COR-L47 (cell line): ENCODE results near the gene CAMK2B.

Source experiments
- DNase-seq: peaks from one replicate; lab custom pipeline; 2025; lab: John Stamatoyannopoulos, UW

Gene CAMK2B

GRCh38 chr7:44308596-44309270 lies 16.7 kb downstream of the CAMK2B start:
- no peak for DNase-seq

DNA sequence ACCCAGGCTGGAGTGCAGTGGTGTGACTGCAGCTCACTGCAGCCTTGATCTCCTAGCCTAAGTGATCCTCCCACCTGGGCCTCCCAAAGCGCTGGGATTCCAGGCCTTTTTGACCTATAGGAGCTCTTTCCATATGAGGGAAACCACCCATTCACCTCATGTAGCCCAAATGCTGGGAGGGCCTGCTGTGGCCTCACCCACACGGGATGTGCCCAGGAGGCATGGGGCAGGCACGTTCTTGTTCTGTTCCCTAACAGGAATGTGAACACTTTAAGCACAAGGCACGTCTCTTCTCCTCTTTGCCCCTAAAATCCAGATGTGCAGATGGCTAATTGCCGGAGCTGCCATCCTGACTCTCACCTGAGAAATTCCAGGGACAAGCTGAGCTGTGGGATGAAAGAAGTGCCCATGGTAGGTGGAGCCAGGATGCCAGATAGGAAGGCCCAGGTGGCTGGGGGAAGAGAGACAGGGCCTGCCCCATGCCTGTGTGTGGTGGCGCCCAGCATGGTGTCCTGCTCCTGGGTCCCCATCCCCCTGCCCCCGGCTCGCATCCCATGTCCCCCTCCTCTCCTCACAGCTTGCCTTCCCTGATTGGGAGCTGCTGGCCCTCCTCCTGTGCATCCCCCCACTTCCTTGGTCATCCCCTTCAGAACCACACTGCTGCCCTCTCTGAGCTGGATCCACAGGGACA lies 17.3 kb downstream of the CAMK2B start:
- no peak for DNase-seq

GRCh38 chr7:44307301-44307900 lies 18.0 kb downstream of the CAMK2B start:
- peak; percentile 64 for DNase-seq

DNA sequence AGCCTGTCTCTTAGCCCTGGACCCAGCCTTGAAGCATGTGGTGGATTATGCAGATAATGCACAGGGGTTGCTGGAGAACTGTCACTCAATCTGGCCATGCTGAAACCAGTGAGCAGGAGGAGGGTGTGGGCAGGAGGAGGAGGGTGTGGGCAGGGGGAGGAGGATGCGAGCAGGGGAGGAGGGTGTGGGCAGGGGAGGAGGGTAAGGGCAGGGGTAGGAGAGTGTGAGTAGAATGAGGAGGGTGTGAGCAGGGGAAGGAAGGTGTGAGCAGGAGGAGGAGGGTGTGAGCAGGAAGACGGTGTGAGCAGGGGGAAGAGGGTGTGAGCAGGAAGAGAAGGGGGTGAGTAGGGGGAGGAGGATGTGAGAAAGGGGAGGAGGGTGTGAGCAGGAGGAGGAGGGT lies 18.8 kb downstream of the CAMK2B start:
- no peak for DNase-seq

GRCh38 chr7:44305564-44306507 lies 19.6 kb downstream of the CAMK2B start:
- no peak for DNase-seq

DNA sequence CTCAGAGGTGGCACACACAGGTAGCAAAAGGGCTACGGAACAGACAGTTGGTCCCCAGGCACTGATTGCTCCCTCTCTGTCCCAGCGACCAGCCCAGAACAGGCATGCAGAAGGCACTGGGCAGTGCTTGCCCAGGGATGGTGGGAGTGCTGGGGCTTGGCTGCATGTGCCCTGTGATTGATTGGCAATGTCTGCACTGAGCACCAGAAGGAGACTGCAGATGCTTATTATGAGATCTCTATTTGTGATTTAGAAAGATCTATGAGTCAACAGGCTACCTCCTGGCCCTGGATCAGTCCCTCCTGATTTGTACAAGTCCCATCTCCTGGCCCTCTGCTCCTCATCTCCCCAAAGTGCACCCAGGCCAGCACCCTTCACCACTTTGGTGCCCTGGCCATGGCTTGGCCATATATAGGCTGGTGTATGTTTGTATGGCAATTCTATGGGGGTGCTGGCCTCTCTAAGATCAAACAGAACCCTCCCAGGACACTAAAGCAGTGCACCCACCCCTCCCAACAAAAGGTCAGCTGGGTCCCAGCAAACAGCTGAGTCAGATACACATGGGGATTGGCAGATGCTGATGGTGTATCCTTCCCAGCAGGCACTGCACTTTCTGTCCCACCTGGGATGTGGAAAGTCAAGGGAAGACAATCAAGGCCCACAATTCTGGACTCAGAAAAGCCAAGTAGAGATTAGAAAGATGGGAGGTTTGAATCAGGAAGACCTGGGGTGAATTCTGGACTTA lies 30.9 kb downstream of the CAMK2B start:
- DNase-seq: no peak

- no peak for DNase-seq
Observed at GRCh38 chr7:44293561-44294324, 31.7 kb downstream of the CAMK2B start.

DNA sequence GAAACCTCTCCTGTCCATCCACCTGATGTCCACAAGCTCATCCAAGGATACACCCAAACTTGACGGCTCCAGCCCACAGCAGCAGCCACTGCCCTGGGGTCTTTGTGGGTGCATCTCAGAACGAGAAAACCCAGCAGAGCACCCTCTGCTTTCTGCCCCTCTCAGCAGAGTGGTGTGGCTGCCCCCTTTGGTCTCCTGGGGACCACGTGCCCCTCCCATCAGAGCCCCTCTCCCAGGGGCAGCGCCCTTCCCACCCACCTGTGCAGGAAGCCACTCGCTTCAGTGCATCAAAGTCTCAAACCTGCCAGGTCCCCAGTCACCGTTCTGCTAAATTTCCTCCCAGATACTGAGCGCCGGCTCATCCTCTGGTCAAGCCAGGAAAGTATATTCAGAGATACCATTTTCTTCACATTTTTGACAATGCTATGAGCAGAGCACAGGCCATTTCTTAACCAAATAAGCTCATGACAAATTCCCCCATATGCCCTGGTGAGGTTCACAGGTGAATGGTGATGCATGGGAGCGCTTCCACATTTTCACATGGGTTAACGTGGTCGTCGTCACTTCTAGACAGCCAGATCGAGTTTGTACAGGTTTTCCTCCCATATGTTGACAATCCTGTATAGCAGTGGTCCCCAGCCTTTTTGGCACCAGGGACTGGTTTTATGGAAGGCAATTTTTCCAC lies 32.4 kb downstream of the CAMK2B start:
- DNase-seq: no peak

DNA sequence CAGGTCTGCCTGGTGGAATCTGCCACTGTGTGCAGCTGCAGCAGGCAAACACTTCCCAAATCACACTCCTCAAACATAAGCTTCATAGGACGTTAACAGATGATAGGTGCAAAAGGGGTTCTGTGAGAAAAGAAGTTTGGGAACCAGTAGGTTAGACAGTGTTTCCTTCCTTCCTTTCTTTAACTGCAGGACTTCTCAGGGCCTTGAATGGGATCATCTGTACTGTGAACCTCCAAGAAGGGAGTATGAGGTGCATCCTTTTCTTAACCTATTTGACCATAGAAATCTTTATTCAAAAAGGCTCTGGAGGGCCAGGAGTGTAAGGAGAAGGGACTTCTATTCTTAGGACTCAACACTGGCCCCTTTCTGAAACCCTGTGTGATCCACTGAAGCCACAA lies 33.0 kb downstream of the CAMK2B start:
- DNase-seq: no peak

GRCh38 chr7:44291733-44292419 lies 33.5 kb downstream of the CAMK2B start:
- DNase-seq: no peak

DNA sequence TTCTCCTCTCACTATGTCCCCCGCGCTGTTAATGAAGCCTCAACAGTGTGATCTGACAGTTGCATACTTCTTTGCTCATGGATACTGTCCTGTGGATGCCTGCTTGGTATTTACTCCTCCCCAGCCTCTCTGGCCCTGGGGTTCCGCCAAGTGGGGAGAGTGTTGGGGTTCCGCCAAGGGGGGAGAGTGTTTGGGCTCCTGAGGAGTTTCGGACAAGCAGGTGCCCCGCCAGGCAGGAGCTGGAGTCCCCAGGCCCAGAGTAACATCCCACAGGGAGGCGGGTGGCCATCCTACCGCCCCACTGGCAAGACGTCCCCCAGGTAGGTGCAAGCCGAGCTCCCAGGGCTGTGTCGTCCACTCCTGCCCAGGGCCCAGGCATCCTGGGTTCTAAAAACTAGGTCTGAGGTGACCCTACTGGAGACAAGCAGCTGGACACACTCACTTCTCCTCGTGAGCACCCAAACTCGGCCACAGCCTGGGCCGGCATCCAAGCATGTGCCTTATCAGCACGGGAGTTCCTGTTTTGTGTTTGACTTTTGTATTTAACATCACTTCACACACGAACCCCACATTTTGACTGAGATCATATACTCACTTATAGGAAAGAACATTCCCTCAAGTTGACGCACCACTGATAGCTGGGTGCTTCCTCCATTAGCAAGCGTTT lies 34.2 kb downstream of the CAMK2B start:
- no peak for DNase-seq

DNA sequence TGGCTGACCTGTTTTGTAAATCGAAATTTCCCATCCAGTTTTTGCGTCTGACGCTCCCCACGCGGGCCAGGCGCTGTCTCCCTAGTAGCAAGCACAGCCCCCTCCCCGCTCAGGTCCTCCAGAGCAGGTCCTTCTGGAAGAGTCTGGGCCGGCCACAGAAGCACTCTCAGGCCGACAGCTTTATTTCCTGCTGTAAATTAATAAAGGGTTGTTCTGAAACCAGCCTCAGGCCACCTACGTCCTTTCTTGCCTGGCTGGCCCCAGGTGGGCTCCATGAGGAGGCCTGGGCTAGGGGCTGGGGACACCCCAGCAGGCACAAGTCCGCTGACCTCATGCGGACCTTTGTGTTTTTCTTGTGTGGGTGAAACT lies 35.2 kb downstream of the CAMK2B start:
- no peak for DNase-seq

DNA sequence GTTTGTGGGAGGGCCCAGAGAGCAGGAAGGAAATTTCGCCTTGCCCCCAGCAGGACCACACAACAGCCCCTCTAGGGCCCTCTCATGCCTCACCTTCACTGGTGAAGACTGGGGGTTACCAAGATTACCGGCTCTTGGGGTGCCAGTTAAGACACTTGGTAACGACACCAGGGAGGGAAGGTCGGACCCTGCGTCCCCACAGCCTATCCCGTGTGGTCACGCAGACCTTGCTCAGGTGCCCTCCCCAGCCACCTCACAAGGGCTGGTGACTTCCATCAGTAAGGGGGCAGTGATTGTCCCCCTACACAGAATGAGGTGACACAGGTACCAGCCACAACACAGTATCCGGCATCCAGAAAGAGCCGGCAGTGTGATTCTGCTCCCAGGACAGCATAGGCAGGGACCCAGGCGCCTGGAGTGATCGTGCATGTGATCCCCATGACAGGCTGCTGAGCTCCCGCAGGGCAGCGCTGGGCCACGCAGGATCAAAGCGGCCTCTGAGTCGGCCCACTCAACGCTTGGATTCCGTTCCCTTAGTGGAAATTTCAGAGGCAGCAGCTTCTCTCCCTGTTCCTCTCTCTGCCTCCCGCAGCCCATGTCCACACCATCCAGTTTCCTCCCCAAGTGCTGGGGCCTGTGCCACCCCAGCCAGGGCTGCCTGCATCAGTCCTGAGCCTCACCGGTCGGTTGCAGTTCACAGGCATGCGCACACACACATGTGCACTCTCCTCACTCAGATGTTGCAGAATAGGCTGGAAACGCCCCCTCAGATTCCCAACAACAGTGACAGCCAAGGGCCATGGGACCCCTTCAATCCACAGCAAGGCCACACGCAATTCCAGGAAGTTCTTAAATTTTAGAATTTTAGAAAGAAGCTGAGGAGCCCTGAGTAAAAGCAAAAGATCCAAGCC lies 35.8 kb downstream of the CAMK2B start:
- no peak for DNase-seq

DNA sequence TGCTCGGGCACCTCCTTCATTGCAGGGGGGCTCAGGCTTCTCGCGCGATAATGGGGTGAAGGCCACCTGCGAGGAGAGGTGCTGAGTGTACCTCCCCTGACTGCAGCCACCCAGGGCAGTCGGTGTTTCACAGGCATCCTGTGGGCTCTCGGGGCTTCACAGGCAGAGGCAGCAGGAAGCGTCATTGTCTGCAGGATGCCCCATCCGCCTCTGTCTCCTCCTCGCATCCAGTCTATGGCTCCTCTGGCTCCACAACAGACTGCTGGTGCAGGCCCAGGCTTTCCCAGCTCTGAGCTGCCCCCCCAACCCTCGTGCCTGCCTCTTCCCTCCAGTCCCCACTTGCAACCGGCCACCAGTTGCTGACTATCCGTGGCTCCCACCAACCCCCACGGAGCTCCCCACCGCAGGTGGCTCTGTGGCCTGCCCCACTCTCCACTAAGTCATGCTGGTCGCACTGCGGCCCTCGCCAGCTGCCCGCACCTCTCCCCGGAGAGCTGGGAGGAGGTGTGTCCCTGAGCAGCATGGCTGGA lies 36.5 kb downstream of the CAMK2B start:
- DNase-seq: no peak

DNA sequence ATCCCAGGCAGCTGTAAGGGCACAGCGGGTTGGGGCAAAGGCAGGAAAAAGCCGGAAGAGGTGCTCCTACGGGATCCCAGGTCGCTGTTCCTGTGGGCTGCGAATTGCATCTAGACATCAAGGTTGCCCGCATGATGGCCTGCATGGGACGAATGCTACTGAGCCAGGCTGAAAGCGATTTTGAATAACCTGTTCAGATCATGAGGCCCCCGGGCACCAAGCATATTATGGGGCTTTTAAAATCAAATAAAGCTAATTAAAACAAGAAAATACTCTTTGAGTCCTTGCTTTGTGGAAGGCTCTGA lies 37.1 kb downstream of the CAMK2B start:
- DNase-seq: no peak

DNA sequence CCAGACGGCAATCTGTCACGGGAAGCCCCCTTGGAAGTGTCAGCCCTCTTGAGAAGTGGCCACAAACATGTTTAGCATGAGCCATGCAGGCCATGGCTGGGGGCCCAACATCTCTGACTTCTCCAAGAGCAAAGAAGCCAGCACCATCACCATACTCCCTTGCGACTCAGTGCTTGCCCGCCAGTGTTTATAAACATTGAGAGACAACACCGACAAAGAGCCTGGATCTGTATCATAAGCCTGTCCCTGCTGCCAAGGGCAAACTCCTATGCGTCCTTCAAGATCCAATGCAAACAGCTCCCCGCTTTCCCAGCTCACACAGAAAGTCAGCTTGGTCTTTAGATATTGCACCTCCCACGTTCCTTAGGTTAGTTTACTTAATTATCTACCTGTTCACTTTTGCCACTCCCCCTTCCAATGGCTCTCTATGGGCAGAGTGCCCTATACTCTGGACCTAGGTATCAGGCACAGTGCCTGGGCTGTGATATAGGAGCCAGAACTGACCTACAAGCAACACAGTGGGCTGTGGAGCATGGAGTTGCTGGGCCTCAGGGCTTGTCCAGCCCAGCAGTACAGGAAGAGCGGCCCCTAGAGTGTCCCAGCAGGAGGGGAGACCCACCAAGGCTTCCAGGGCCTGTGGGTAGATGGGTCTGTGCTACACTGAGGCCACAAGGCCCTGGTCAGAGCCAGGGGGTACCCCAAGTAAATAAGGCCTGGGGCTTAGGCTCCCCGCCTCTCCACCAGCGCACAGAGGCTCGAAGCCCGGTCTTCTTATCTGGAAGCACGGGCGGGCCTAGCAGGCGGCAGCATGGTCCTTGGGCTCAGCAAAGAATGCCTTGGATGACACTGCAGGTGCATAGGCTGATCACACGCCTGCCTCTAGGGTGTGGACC lies 37.7 kb downstream of the CAMK2B start:
- DNase-seq: no peak
